ENCODE results near the gene LTK.

Gene LTK

DNA sequence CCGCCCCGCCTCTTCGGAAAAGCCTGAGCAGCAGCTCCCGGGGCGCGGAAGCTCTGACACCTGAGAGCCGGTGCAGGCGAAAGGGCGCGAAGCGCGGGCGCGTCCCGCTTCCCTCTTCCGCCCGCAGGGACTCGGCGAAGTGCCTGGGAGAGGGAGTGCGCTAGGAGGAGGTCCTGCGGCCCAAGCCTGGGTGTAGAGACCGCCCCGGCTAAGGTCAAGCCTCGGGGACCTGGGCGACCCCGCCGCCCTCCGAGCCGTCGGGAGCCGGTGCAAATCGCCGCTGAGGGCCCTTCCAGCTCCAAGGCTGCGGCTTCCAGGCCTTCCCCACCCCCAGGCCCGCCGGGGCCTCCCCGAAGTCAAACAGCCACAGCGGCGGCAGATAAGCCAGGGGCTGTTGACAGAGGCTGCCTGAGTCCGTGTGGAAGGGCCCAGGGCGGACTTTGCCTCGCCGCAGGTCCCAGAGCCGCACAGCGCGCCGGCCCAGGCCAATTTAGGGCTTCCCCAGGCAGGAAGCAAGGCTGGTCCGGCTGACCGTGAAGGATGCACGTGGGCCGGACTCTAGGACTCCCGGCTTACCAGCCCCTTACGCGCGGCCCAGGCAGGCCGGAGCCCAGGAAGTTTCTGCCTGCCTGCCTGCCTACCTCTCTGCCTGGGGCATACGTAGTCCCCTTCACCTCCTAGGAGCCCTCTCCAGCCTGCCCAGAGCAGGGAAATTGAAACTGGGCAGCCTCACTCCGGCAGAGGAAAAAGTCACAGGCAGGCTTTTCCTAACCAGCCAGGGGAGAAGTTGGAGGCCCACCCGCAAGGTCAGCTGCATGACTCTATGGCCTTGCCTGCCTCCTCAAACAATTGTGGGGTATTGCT is 17.7 kb downstream of the LTK start:
- no peak for DNase-seq

DNA sequence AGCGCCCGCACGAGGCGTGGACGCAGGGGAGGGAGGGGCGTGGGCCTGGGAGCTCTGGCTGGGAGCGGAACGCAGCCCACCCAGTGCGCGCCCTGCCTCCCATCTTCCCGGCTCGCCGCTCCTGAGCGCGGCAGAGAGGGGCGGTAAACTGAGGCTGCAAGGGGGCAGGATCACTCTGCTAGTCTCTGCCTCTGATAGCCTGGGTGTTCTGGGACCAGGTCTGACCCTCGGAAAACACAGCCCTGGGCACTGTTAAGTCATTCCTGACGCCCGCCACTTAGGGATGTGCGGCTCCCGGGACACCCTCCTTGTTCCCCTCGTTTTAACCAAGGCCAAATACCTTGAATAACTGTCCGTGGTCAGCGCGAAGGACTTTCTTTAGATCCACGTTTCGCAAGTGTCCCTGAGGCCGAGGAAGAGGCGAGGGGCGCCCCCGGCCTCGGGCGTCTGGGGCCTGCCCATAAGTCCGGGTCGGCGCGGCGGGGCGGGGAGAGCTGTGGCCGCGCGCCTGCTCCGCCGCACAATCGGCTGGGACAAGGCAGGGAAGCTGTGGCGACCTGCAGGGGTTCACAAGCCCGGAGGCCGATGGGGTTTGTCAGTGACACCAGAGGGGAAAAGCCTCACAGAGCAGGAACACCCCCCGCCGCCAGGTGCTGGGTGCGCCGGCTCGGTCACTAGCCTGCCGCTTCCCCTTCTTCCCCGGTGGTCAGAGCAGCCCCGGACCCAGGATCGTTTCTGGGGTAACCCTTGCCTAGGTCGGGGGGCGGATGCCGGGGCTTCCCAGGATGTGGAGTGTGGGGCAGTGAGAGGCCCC is 18.5 kb downstream of the LTK start:
- DNase-seq: no peak

DNA sequence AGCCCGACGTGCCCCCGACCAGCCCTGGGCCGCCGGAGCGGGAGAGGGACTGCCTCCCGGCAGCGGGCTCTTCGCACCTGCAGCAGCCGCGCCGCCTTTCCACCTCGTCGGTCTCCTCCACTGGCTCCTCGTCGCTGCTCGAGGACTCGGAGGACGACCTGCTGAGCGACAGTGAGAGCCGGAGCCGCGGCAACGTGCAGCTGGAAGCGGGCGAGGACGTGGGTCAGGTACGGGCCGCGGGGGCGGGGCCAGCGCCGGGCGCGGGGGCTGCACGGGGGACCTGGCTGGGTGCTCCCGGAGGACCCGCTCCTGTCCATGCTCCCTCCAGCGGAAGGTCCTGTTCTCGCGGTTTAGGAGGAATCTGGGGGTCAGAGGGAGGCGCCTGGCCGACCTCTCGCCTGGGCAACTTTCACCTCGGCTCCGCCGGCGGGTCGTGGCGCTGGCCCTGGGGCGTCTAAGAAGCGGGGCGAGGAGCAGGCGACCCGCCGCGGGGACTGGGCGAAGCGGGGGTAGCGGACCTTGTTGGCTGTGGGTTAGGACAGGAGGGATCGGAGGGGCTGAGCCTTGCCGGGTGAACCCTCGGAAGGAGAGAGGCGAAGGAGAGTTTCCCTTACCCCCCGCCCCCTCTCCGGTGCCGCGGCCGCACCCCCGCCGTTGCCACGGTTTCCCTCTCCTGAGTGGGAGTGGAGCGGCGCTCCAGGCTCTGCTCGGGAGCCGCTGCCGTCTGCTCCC is 19.3 kb downstream of the LTK start:
- DNase-seq: no peak

DNA sequence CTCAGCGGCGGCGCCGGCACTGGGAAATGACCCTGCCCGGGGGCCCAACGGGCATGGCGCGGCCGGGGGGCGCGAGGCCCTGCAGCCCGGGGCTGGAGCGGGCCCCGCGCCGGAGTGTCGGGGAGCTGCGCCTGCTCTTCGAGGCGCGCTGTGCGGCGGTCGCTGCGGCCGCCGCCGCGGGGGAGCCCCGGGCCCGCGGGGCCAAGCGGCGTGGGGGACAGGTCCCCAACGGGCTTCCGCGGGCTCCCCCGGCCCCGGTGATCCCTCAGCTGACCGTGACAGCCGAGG is 19.8 kb downstream of the LTK start:
- no peak for DNase-seq

DNA sequence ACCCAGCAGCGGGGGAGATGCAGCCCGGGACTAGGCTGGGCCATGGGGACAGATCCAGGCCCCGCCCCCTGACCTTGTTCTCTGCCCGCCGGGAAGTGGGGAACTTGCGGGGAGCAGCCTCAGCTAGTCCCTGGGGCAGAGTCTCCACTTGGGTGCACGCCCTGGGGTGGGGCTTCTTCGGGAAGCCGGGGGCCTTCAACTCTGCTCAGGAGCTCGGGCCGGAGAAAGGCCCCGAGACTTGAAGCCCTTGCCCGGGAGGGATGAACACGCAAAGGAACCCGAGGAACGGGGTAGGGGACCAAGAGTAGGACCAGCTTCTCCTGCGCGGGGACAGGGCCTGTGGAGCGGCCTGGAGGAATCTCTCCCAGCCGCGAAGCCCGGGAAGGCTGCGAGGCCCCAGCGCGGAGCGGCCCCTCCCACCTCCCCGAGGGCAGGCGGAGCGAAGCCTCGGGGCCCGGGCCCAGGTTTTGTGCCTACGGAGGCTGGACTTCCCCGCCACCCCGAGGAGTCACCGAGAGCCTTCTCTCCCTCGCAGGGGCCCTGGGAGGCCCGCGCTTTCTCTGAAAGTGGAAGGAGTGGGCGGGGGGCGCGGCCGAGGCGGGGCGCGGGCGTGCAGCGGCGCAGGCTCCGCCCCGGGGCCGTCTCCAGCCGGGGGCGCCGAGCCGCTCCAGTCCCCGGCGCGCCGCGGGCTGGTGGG is 20.3 kb downstream of the LTK start, which contains the start of gene ITPKA:
Gene ITPKA (plus strand): TSS at position 670 of the 697 bp plus-strand sequence. CDS start 54 bp downstream, outside the sequence.
- DNase-seq: peak; percentile 47

- DNase-seq: no peak
Observed at GRCh38 chr15:41492597-41493204, 20.9 kb downstream of the LTK start.

DNA sequence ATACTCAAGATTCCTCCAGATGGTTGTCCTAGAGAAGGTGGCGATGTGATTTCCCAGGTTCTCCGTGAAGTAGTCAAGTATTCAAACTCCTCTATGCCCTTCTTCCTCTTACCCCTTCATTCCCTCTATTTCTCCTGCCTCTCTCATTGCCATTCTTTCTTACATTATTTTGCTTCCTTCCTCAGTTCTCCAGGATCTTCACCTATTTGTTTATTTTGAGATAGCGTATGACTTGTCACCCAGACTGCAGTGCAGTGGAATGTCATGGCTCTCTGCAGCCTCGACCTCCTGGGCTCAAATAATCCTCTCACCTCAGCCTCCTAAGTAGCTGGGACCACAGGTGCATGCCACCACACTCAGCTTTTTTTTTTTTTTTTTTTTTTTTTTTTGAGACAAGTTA is 21.7 kb downstream of the LTK start:
- DNase-seq: no peak

- DNase-seq: no peak
Observed at GRCh38 chr15:41490355-41490754, 23.3 kb downstream of the LTK start.

- no peak for DNase-seq
Observed at GRCh38 chr15:41489641-41490040, 24.0 kb downstream of the LTK start.

GRCh38 chr15:41487802-41488201 is 25.8 kb downstream of the LTK start:
- no peak for DNase-seq

DNA sequence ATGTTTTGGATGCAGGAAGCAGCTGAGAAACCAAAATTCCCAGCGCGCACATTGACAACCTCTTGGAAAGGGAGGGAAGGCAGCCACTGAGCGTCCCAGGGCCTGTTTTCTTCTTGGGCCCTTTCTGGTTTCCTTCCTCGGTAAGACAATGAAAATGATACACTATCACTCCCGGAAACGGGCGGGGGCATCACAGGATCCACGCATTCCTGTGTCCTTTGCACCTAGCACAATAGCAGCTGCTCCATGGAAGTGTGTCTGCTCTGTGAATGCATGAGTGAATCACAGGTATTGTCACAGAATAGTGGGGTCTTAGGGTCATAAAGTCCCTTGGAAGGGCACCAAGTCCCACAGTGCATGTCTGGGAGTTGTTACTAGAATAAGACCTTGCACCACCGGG is 26.2 kb downstream of the LTK start:
- DNase-seq: no peak

DNA sequence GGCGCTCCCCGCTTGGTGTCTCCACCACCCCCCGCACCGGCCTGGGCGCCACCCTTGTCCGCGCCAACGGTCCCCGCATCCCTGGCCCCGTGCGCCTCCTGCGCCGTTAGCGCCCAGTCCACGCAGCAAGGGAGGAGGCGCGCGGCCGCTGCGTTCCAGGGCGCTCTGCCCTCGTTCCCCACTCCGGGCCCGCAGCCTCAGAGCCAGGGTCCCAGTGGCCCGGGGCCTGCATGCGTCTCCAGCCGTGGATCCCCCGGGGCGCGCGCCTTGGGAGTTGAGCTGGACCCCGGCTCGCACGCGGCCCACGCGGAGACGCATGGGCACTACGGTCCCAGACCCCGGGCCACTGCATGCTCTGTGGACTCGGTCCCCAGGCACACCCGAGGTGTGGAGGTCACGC is 27.3 kb downstream of the LTK start:
- DNase-seq: no peak

GRCh38 chr15:41484937-41485625 is 28.5 kb downstream of the LTK start:
- DNase-seq: no peak

GRCh38 chr15:41483519-41483918 is 30.1 kb downstream of the LTK start:
- DNase-seq: no peak

DNA sequence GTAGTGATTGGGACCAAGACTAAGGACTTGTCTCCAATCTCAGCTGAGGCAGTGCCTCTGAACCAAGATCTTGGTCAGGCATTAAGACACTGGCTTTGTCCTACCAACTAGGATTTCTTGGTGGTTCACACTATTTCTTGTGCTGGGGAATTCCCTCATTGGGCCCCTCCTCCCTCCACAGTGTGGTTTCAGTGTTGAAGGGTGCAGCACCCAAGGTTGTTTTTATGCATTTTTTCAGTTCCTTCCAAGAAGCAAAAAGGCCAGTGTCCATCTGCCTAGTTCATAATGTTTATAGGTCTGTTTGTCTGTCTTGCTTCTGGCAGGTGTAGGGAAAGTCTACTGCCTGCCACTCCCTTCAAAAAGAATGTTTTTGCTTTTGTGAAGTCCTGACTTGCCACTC is 30.5 kb downstream of the LTK start:
- no peak for DNase-seq

DNA sequence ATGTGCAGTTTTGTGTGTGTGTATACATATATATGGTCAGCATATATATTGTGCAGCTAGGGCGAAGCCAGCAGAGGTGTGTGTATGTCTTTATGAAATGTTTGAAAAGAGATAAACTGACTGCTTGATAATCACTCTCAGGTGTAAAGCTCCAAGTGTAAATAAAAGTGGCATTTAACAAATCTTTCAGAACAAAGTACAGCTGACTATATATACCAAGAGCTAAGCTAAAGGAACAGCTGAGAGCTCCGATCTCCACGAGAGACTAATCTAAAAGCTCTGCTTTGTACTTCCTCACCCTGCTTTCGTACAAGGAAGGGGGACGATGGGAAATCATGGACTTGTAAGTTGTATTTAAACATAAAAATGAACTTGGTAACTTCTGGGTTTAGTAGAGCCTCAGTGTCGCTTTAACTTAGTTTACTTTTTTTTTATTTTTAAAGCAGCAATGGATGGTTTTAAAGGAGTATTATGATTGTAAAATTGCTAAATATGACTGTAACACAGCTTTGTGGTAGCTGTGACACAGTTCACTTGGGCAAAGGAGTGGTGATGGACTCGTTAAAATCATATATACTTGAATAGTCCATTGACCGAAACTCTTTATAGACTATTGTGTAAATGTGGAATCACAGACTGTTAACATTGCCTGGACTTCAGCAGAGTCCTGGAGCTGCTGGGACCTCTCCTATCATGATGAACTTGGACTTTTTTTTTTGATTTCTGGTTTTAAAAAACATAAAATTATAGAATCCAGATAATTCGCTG is 31.3 kb downstream of the LTK start:
- DNase-seq: no peak

DNA sequence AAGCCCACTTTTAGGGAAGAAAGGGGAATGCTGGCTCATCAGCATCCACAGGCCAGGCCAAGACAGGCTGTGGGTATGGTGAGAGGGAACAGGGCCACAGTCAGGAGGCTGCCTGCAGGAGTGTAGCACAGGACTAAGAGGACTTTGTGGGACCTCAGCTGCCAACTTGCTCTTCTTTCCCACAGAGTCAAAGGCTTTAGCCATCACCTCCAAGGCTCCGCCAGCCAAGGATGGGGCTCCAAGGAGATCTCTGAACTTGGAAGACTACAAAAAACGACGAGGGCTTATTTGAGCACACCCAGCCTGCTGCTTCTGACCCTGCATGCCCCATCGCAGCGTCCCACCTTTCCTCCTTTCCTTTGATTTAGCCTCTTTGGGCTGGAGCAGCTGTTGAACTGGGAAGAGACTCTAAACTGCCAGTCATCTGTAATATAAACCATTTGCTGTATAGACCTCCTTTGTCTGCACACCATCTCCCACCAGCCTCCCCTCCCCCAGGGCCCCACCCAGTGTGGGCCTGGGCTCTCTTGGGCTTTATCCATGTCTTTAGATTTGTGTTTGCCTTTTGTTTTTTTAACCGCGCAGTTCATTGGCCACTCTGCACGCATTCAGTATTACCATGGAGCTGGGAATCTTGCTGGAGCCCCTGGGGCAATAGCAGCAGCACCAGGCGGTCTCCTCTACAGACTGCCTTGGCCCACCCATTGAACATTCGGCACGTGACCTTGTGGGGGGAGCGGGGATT is 33.1 kb downstream of the LTK start:
- no peak for DNase-seq

DNA sequence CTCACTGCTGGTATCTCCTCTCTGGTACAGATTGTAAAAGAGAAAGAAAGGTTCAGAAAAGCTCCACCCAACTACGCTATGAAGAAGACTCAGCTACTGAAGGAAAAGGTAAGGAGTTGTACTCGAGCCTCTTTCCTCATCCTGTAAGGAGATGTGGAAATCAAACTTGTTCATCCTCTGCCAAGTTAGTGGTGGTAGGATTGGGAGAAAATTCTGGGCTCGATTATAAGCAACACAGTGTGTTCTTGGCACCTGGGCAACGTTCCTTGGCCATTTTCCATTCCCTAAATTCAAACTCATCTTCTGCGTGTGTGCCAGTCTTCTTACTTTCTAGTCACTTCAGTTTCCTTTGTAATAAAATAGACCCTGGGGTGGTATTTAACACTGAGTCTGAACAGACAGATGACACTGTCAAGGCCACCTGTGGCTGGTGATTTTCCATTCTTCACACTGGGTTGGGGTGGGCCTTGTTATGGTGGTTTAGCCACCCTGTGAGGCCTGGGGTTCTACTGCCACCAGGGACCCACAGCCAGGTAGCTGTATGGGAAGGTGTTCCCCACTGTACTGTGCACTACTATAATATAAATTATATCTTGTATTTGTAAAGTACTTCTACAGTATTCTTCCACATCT is 37.1 kb downstream of the LTK start:
- DNase-seq: no peak

DNA sequence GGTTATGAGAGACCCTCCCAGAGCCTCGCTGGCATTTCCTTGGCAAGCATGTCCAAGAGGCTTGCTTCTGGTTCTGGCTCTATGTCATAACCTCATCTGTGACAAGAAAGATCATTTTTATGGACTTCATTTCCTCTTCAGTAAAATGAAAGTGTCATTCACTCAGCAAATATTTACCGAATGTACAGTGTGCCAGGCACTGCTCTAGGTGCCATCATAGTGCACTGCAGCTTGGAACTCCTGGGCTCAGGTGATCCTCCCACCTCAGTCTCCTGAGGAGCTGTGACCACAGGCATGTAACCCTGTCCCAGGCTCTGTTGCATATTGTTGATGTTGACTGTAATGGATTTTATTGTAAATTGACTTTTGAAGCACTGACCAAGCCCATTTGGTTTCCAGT is 38.7 kb downstream of the LTK start:
- no peak for DNase-seq

- DNase-seq: no peak
Observed at GRCh38 chr15:41474436-41474835, 39.2 kb downstream of the LTK start.

Data from NCI-H774 (cell line).